Measurements from ENCODE around the gene SERPINB7. TPM values are rescaled to one million over a fixed set of nuclear protein-coding genes. Genes with fewer than 3 reads are reported as not detected.

SERPINB7 gene
- total and polyA plus RNA-seq, 2 of the 8 experiments (the other 6 are each of a cell fraction or from before 2014, with no cell fraction given): not detected

DNA sequence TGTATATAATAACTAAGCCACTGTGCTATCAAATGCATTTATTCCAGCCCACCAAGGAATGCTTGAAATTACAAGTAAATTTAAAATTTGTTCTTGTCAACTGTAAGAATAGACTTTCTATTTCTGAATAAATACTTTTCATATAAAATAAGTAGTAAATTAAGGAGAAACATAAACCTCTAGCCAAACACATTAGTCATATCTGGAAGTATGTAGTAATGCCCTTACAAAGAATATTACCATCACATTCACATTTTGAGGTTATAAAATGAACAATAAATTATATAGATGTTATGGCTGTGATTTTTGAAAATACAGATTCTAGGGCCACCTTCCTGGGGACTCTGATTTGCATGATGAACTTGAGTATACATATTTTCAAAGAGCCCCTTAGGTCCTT, 54.7 kb downstream of the SERPINB7 start:
- Histone ChIP-seq H3K23ac (ENCODE audit: insufficient read length) (no peak overlapping the region), H3K14ac (ENCODE audit: insufficient read length) (no peak overlapping the region), H3K23me2 (ENCODE audit: low read depth, low read length) (no peaks in the 10 kb centered on the region), H3K27me3 (replicated peaks in 1 of 4; ENCODE audit: control insufficient read depth in 3 of 4, extremely low read depth in 1 of 4, insufficient read depth in 3 of 4, low read length in 3 of 4) (no peaks in the 10 kb centered on the region), H3K36me3 (ENCODE audit: control insufficient read depth in 2 of 4, insufficient read depth in 4 of 4, low read length in 3 of 4) (no peaks in the 10 kb centered on the region), H3K79me2 (ENCODE audit: control insufficient read depth in 1 of 2, insufficient read depth in 2 of 2, low read length in 2 of 2) (no peaks in the 10 kb centered on the region), H4K91ac (replicated peaks; ENCODE audit: insufficient read length, low read length) (no peak overlapping the region), H4K5ac (ENCODE audit: insufficient read length, low read depth, low read length) (no peak overlapping the region), H3K9me3 (ENCODE audit: insufficient read depth in 2 of 2, low read depth in 1 of 2, low read length in 1 of 2) (no peaks in the 10 kb centered on the region), H2BK15ac (ENCODE audit: low read length) (no peak overlapping the region), H3K27ac (ENCODE audit: low read depth, low read length) (no peak overlapping the region), H3K4ac (replicated peaks; ENCODE audit: insufficient read length, low read depth, low read length) (no peak overlapping the region), H3K56ac (replicated peaks; ENCODE audit: insufficient read length, low read depth, low read length) (no peak overlapping the region), H3K4me2 (ENCODE audit: insufficient read depth in 1 of 2, low read depth in 2 of 2, low read length in 2 of 2) (no peak overlapping the region), H4K20me1 (replicated peaks in 1 of 2; ENCODE audit: control insufficient read depth in 1 of 2, insufficient read depth in 2 of 2, low read length in 2 of 2) (no peaks in the 10 kb centered on the region), H2AFZ (ENCODE audit: low read length) (no peak overlapping the region), H3K79me1 (ENCODE audit: low read depth, low read length) (no peaks in the 10 kb centered on the region), H3K4me3 (ENCODE audit: extremely low read depth in 1 of 4, insufficient read depth in 2 of 4, low read depth in 3 of 4, low read length in 4 of 4) (no peak overlapping the region), H2BK20ac (ENCODE audit: low read length) (no peak overlapping the region), H2BK5ac (ENCODE audit: low read depth, low read length) (no peak overlapping the region), H2AK5ac (ENCODE audit: low read depth, low read length) (no peak overlapping the region), H3K4me1 (replicated peaks in 1 of 4; ENCODE audit: control insufficient read depth in 3 of 4, insufficient read depth in 4 of 4, low read length in 3 of 4) (no peaks in the 10 kb centered on the region), H3K9ac (replicated peaks in 1 of 4; ENCODE audit: extremely low read depth in 1 of 4, low read depth in 3 of 4, low read length in 3 of 4) (no peak overlapping the region), H4K8ac (ENCODE audit: extremely low read depth, insufficient read depth, low read length) (no peak overlapping the region), H3K18ac (ENCODE audit: extremely low read depth, low read length) (no peak overlapping the region), H2BK12ac (ENCODE audit: low read depth, low read length) (no peak overlapping the region), H2BK120ac (replicated peaks; ENCODE audit: low read depth, low read length) (no peak overlapping the region)
- ChIA-PET POLR2A (ENCODE audit: partially characterized antibody) (no interaction called here), CTCF (ENCODE audit: partially characterized antibody) (interaction anchor here (1.2 to 2.5 kb wide), 2 partner anchors 14 to 134 kb away, joined by 4 to 8 read pairs; no protein-coding TSS in a partner anchor)
- no peak for FAIRE-seq
- DNase-seq (ENCODE audit: low read depth in 1 of 2, low spot score in 2 of 2): no peak
- TF ChIP-seq CHD1 (IDR thresholded peaks at IDR 0.05; ENCODE audit: low read depth, low read length): no peak
- TF ChIP-seq FOSL1 (IDR thresholded peaks at IDR 0.05; ENCODE audit: insufficient read depth, low read depth, low read length): no peak
- no peak for TF ChIP-seq USF2 (IDR thresholded peaks at IDR 0.05; ENCODE audit: low read length)
- no peak for TF ChIP-seq JUN (IDR thresholded peaks at IDR 0.05; ENCODE audit: low read depth, low read length)
- no peak for TF ChIP-seq RFX5 (IDR thresholded peaks at IDR 0.05; ENCODE audit: borderline replicate concordance, low read depth, low read length)
- no peak for TF ChIP-seq JUND (IDR thresholded peaks at IDR 0.05; ENCODE audit: low read length)
- TF ChIP-seq SIN3A (conservative IDR thresholded peaks at IDR 0.05 in 1 of 2, IDR thresholded peaks at IDR 0.05 in 1 of 2; ENCODE audit: low read depth in 1 of 2, low read length in 2 of 2): no peak
- TF ChIP-seq ASH2L (IDR thresholded peaks at IDR 0.05; ENCODE audit: low read length): no peak
- no peak for TF ChIP-seq GTF2F1 (IDR thresholded peaks at IDR 0.05; ENCODE audit: borderline replicate concordance, low read depth, low read length)
- TF ChIP-seq TAF1 (IDR thresholded peaks at IDR 0.05; ENCODE audit: low read depth, low read length): no peak

Data from H1 (cell line).